ENCODE results near the gene PPP1R14C. TPM values are rescaled to one million over a fixed set of nuclear protein-coding genes. Genes with fewer than 3 reads are reported as not detected.

Gene PPP1R14C
- total and polyA plus RNA-seq, 2 of the 13 experiments (the other 11 are each of a cell fraction or from before 2014, with no cell fraction given) = not detected

- in situ Hi-C loops (cut with HindIII; ENCODE audit: extremely low pct_ligation_motif_present, low pct_unique_long_range_greater_than_20kb) = no loop called here
- Histone ChIP-seq H3K79me2 (ENCODE audit: insufficient read depth, low read length) (no peaks in the 10 kb centered on the region), H2AFZ (ENCODE audit: low read length) (no peak overlapping the region), H3K36me3 (replicated peaks in 1 of 2; ENCODE audit: control insufficient read depth in 1 of 2, insufficient read depth in 2 of 2, low read length in 2 of 2) (no peaks in the 10 kb centered on the region), H3K4me3 (replicated peaks in 1 of 3; ENCODE audit: insufficient read depth in 1 of 3, low read depth in 2 of 3, low read length in 3 of 3) (no peak overlapping the region), H3K4me1 (ENCODE audit: insufficient read depth, low read length) (no peaks in the 10 kb centered on the region), H3K27me3 (ENCODE audit: control insufficient read depth in 1 of 2, insufficient read depth in 2 of 2, low read length in 2 of 2) (no peaks in the 10 kb centered on the region), H3K4me2 (ENCODE audit: low read depth, low read length) (no peak overlapping the region), H3K9me3 (ENCODE audit: low read length) (no peaks in the 10 kb centered on the region; the same call in 1 of the 2 replicates), H3K9ac (ENCODE audit: insufficient read depth, low read depth, low read length) (no peak overlapping the region), H4K20me1 (ENCODE audit: insufficient read depth, low read length) (no peaks in the 10 kb centered on the region), H3K27ac (ENCODE audit: extremely low read length, insufficient read depth, low read length) (no peak overlapping the region)
- CTCF ChIA-PET (ENCODE audit: low intra/inter-chr PET ratio, low total read pairs) = no interaction called here
- ATAC-seq (no peak), FAIRE-seq (no peak), DNase-seq (ENCODE audit: low spot score) (no peak)
- intact Hi-C loops (cut with micrococcal nuclease; ENCODE audit: unreplicated experiment) = no loop called here
- WGBS (ENCODE audit: low lambda C conversion rate) = 3% methylated on average over 1 of the region's 1 CpG
- BruUV-seq (replicated peaks) = no TSS peak
- no peak for TF ChIP-seq ZNF740 (CRISPR knock-in tag; IDR thresholded peaks at IDR 0.05)
- TF ChIP-seq ETV5 (CRISPR knock-in tag; IDR thresholded peaks at IDR 0.05; ENCODE audit: borderline replicate concordance) = no peak
- TF ChIP-seq ZNF749 (CRISPR knock-in tag; IDR thresholded peaks at IDR 0.05; ENCODE audit: borderline replicate concordance) = no peak
- TF ChIP-seq ZSCAN30 (CRISPR knock-in tag; IDR thresholded peaks at IDR 0.05) = no peak
- TF ChIP-seq BRD4 (CRISPR knock-in tag; IDR thresholded peaks at IDR 0.05) = no peak
- TF ChIP-seq SRSF4 (IDR thresholded peaks at IDR 0.05; ENCODE audit: low read depth, low read length, poor library complexity, severe bottlenecking) = no peak
- no peak for TF ChIP-seq PHF8 (CRISPR knock-in tag; IDR thresholded peaks at IDR 0.05)
- no peak for TF ChIP-seq DBP (CRISPR knock-in tag; IDR thresholded peaks at IDR 0.05; ENCODE audit: not compliant biosample characterization)
- TF ChIP-seq MEIS2 (CRISPR knock-in tag; IDR thresholded peaks at IDR 0.05) = no peak
- TF ChIP-seq ZNF205 (CRISPR knock-in tag; IDR thresholded peaks at IDR 0.05) = no peak
- TF ChIP-seq MLLT10 (CRISPR knock-in tag; IDR thresholded peaks at IDR 0.05) = no peak
- no peak for TF ChIP-seq SAP130 (CRISPR knock-in tag; IDR thresholded peaks at IDR 0.05; ENCODE audit: low read depth)
- TF ChIP-seq BHLHE40 (IDR thresholded peaks at IDR 0.05; ENCODE audit: low read length) = no peak
- no peak for TF ChIP-seq ARID4A (CRISPR knock-in tag; IDR thresholded peaks at IDR 0.05; ENCODE audit: borderline replicate concordance)
- TF ChIP-seq POLR2AphosphoS5 (IDR thresholded peaks at IDR 0.05; ENCODE audit: low read depth, low read length) = no peak
- no peak for TF ChIP-seq ONECUT2 (CRISPR knock-in tag; IDR thresholded peaks at IDR 0.05)
- TF ChIP-seq ZNF616 (CRISPR knock-in tag; IDR thresholded peaks at IDR 0.05; ENCODE audit: low read depth) = no peak
- no peak for TF ChIP-seq GABPB1 (CRISPR knock-in tag; IDR thresholded peaks at IDR 0.05)
- no peak for TF ChIP-seq TP53 (CRISPR knock-in tag; conservative IDR thresholded peaks at IDR 0.05)
- TF ChIP-seq RBM39 (IDR thresholded peaks at IDR 0.05; ENCODE audit: low read depth, low read length, poor library complexity, severe bottlenecking) = no peak
- POLR2A ChIA-PET = no interaction called here
These were observed 105.5 kb downstream of the PPP1R14C start for GRCh38 chr6:150248300-150248699.

Data from HepG2 (cell line).